ENCODE measurements around the gene ISG20L2.

DNA sequence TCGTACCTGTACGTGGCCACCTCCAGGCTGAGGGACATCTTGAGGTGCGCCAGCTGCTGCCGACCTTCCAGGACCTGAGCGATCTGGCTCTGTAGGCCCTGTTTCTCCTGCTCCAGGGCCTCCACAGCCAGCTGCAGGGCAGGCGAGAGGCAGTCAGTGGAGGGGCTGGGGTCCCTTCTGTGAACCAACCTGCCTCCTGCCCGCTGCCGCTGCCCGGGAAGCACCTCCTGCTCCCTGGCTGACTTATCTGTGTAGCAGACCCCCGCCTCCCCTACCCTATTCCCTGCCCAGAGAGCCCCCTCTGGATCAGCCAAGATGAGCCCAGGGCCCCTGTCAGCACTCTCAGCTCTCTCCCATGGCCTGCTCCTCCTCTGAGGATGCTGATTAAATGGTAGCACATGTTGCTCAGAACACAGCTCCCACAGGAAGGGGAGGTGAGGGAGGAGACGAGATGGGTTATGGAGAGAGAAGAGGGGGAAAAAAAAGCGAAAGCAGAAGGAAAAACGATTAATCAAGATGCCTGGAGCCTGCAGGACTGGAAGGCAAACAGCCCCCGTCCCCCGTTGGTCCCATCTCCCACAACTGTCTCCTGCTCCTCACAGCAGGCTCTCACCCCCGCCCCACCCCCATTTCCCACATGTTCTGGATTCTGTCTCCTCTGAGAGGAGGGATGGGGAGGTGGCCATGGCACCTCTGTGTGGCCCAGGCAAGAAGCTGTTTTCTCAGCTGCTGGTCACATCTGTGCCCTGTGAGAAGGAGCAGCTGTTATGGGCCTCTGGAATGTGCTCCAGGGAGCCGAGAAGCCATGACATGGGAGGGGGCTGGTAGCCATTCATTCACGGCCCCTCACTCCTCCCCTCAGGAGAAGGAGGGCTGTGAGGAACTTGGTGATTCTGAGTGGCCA lies 53.1 kb downstream of the ISG20L2 start:
- TF ChIP-seq CTCF (IDR thresholded peaks at IDR 0.05; ENCODE audit: low read depth, low read length), result no peak
- TF ChIP-seq POLR2A (IDR thresholded peaks at IDR 0.05; ENCODE audit: extremely low read depth, insufficient read length), result no peak
- TF ChIP-seq, protein P1, sequence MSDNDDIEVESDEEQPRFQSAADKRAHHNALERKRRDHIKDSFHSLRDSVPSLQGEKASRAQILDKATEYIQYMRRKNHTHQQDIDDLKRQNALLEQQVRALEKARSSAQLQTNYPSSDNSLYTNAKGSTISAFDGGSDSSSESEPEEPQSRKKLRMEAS (IDR thresholded peaks at IDR 0.05; ENCODE audit: low read depth, low read length), result no peak
